ENCODE measurements around the gene CAPN15.
"Not testable (repeated sequence)": the region's sequence is repeated elsewhere in the genome, so short reads cannot be mapped to it uniquely, and the experiment has no call there.

The CAPN15 gene

GRCh38 chr16:527015-527903 is at the start of gene CAPN15:
CAPN15 (plus strand) TSS chr16:527712; CDS start chr16:546839, 19,127 bp downstream.
- DNase-seq = peak; percentile 85 to 86

- DNase-seq = not testable (repeated sequence)
Measured at GRCh38 chr16:478287-478686, 49.2 kb upstream of the CAPN15 start.

- DNase-seq = no peak
Measured at GRCh38 chr16:482468-483185, 44.9 kb upstream of the CAPN15 start.

DNA sequence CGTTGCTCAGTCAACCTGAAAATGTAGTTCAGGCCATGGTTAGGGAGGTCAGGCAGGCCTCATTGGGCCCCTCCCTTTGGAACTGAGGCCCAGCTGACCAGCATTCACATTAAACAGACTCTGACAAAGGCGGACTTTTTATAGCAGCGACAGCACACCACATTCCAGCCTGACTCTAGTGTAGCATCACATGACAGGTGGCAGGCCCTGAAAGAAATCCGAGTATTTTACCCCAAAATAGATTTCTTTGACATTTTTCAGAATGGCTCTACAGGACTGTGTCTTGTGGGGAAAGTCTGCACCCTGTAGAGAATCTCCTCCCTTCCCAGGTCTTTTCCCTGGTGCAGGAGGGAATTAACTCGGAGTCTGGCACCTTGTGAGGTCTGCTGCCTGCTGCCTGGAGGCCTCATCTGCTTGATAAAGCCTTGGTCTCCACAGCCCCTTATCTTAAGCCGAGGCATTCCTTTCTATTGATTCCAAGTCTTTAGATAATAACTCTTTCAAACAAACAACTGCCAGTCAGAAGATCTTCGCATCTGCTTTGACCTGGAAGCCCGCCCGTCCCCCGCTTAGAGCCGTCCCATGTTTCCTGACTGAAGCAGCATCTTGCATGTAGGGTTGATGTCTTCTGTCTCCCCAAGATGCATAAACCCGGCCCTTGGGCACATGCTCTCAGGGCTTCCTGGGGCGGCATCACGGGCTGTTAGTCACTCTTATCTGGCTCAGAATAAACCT is 44.0 kb upstream of the CAPN15 start:
- no peak for DNase-seq

DNA sequence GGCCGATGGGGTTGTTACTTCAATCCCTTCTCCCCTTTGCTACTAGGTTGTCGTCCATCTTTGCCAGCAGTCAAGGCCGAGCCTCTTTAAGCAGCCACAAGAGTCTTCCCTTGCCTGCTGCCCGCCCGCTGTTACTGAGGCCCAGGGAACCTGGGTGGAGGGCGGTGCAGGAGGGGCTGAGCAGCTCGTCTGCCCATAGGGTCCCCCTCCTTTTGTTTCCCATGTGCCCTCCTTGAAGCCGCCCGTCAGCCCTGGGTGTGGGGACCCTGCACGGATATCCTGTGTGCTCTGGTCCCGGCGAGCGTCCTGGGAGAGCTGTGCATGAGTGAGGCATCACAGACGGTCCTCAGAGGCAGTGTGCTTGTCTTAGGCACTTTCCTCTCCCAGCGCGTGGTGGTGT is 37.9 kb upstream of the CAPN15 start:
- no peak for DNase-seq

GRCh38 chr16:490768-491167 is 36.7 kb upstream of the CAPN15 start:
- no peak for DNase-seq

GRCh38 chr16:491220-491919 is 36.1 kb upstream of the CAPN15 start:
- no peak for DNase-seq

DNA sequence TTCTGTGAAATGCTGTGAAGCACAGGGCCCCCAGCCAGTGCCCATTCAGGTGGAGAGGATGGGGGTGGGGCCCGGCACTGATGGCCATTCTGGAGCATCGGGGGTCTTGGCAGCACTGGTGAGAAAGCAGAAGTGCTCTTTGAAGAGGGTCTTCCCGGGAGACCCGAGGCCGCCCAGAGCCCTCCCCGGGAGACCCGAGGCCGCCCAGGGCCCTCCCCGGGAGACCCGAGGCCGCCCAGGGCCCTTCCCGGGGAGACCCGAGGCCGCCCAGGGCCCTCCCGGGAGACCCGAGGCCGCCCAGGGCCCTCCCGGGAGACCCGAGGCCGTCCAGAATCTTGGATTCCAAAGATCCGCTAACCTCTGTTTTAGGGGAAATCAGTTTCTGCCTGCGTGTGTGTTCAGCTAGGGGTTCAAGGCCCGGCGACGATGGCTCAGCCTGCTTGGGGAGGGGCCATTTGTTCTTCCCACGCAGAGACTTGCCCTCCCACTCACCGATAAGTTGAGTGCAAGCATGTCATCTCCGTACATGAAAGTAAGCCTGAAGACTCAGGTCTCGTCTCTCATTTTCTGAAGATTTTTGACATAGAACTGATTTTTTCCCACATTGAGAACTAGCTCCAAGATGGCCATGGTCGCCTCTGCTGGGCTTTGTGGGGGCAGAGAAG is 35.2 kb upstream of the CAPN15 start:
- DNase-seq = no peak

DNA sequence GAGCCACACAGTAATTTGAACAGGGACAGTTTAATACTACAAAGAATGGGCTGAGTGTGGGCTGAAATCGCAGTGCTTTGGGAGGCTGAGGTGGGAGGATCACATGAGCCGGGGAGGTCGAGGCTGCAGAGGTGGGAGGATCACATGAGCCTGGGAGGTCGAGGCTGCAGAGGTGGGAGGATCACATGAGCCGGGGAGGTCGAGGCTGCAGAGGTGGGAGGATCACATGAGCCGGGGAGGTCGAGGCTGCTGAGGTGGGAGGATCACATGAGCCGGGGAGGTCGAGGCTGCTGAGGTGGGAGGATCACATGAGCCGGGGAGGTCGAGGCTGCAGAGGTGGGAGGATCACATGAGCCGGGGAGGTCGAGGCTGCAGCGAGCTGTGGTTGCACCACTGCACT is 32.8 kb upstream of the CAPN15 start:
- DNase-seq = peak in 1 of 2 donors; percentile 7

- DNase-seq = peak; percentile 6 to 11
Measured at GRCh38 chr16:495127-495748, 32.3 kb upstream of the CAPN15 start.

GRCh38 chr16:496097-496886 is 31.2 kb upstream of the CAPN15 start:
- no peak for DNase-seq

DNA sequence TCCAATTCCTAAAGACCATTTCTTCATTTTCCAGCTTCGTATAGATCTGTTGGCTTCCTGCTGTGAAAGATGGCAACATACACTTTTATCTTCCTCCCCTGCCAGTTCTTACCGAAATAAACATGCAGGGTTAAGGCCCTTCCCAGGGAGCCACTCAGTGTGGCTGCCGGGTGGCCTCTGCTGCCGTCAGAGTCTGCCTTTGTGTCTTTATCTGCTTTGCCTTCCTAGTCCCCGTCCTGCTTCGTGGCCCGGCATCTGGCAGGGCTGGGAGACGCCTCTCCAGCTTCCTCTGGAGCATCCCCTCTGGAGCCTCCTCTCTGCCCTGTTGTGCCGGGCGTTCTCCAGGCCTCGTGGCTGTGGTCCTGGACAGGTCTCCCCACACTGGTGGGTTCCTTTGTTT is 30.3 kb upstream of the CAPN15 start:
- no peak for DNase-seq

- no peak for DNase-seq
Measured at GRCh38 chr16:499924-500323, 27.6 kb upstream of the CAPN15 start.

DNA sequence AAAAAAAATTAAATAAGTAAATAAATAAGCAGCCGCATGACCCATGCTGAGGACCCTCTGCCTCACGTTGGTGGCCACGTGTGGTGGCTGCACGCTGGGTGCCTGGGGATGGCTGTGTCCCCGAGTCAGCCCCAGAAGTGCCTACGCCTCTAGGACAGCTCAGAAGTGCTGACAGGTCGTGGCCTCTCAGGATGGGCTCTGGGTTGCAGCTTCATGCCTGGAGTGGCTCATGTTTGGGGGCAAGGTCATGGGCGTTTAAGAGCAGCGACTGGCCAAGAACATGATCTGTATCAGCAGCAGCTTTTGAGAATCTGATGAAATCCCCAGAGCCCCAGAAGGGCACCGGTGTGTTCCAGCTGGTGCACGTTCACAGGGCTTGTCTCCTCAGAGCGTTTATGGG is 26.8 kb upstream of the CAPN15 start:
- DNase-seq = no peak

- DNase-seq = no peak
Measured at GRCh38 chr16:502179-502943, 25.2 kb upstream of the CAPN15 start.

DNA sequence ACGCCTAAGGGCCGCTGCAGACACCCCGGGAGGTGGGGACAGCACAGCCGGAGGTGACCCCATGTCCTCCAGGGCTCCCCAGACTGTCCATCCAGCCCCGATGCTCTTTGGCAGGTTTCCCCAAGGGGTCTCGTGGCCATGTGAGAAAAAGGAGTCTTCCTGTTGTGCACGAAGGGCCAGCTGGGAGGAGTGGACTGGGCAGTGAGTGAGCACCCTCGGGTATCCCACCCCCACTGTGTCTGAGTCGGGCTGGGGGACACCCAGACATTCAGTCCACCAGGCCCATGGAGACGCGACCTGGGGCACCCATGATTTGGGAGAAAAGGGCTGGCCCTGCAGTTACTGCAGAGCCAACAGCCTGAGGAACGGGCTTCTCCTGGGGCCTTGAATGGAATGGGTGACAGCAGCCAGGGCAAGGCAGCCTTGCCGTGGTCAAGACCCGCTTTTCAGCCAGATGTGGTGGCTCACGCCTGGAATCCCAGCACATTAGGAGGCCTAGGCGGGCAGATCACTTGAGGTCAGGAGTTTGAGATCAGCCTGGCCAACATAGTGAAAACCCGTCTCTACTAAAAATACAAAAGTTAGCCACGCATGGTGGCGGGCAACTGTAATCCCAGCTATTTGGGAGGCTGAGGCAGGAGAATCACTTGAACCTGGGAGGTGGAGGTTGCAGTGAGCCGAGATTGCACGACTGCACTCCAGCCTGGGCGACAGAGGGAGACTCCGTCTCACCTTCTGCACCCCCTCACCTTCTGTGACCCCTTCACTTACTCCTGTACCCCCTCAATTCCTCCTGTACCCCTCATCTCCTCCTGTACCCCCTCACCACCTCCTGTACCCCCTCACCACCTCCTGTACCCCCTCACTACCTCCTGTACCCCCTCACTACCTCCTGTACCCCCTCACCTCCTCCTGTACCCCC is 24.1 kb upstream of the CAPN15 start:
- no peak for DNase-seq

- DNase-seq = no peak
Measured at GRCh38 chr16:505479-506245, 21.9 kb upstream of the CAPN15 start.

DNA sequence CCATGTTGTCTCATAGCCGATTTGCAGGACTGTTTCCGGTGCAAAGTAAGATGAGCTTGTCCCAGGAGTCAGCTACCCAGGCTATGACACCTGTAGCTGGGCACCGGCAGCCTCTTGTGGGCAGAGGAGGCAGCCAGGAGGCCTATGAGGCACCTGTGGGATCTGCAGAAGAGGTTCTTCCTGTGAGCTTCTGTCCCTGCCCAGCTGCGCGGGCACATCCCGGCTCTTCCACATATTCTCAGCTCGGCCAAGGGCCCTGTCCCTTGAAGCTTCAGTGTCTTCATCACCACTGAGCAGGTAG is 21.3 kb upstream of the CAPN15 start:
- DNase-seq = no peak

Measured in CD4-positive, alpha-beta T cell treated with Interleukin-1 beta for 1 hour (primary cell).